HG03097 (cell line): ENCODE data around the gene FIP1L1.
"Not testable (repeated sequence)": the region's sequence is repeated elsewhere in the genome, so short reads cannot be mapped to it uniquely, and the experiment has no call there.

Source experiments
- ATAC-seq: cut with Tn5 transposase; IDR thresholded peaks from one replicate; pipeline ENCODE4 v1.9.1; 2021; ENCODE audit not compliant: unreplicated experiment, low FRiP score

FIP1L1 gene

DNA sequence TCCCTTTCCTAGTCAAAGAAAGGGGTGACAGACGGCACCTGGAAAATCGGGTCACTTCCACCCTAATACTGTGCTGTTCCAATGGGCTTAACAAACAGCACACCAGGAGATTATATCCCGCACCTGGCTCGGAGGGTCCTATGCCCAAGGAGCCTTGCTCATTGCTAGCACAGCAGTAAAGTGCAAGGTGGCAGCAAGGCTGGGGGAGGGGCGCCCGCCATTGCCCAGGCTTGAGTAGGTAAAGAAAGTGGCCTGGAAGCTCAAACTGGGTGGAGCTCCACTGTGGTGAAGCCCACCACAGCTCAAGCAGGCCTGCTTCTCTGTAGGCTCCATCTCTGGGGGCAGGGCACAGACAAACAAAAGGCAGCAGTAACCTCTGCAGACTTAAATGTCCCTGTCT lies 89.1 kb downstream of the FIP1L1 start:
- ATAC-seq = not testable (repeated sequence)

DNA sequence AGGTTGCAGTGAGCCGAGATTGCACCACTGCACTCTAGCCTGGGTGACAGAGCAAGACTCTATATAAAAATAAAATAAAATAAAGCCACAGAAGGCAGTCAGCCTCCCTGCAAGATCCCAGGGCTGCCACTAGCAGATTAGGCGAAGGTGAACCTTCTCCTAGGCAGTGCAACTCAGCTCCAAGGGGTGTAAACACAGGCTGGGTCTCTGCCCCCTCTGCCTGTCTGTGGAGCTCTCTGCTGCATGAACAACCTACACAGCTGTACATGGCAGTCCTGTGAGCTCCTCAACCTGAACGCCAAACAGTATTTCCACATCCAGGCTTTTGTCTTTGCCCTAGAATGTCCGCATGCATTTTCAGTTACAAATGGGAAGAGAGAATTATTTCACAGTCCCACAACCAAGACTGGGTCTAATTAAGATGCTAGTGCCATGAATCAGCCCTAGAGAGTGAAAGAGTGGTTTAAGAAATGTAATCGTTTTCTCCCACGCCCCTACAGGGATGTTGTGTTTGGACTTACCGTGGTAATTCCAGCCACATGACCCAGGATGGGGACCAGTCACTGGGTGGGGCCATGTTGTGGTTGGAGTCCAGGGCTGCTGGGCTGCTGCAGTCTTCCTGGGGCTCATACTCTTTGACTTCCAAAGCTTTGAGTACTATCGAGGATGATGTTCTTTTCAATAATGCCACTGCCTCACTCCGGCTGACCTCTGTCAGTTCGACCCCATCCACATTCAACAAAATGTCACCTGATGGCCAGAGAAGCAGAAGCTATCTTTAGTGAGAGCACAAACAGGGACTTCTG lies 99.0 kb downstream of the FIP1L1 start:
- no peak for ATAC-seq

DNA sequence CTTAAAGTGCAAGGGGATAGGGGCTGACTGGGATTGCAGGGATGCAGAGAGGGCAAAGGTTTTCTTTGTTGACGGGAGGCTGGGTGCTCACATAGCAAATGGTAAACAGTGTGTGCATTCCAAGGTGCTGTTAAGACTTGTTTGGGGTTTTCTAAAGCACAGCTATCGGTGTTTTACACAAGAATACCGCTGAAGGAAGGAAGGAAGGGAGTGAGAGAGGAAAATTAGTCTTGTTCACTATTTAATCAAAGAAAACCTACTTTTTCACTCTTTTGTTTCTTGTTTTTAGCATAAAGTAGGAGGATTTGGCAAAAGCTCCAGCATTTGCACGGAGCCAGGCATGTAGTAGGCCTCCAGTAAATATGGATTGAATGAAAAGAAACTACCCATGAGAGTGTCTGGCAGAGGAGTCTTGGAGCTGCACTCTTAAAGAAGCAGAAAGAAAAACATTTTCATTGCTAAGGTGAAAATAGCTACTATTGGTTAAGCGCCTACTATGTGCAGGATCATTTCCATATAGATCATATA lies 99.7 kb downstream of the FIP1L1 start:
- no peak for ATAC-seq

- no peak for ATAC-seq
Measured at GRCh38 chr4:53477636-53478035, 100.2 kb downstream of the FIP1L1 start.

DNA sequence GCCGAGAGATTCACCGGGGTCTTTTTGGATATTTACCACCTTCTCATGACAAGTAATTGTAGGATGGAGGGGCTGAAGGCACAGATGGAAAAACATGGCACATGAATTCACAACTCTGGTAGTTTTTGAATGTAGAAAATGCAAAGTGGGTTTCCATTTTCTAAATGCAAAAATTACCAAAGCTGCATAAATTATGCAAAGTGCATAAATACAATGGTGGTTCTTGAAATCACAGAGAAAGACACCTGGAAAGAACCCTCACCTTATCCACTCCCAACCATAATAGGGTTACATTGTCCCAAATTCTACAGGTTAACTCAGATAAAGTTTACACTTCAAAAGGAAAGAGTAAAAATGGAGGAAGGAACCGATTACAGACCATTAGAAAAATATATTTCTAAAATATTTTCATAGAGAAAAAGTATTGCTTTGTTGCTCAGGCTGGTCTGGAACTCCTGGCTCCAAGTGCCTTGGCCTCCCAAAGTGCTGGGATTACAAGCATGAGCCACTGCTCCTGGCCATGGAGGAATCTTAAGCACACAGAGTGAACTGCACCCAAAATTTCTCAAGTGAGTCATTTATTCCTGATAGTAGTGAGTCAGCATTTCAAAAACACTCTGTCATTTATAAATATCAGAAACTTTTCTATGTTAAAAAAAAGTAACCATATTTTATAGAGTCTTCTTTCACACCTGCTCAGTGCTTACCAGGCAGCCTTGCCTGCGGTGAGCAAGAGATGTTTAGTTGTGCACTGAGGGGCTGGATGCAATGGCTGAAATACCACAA lies 101.4 kb downstream of the FIP1L1 start:
- ATAC-seq = no peak

DNA sequence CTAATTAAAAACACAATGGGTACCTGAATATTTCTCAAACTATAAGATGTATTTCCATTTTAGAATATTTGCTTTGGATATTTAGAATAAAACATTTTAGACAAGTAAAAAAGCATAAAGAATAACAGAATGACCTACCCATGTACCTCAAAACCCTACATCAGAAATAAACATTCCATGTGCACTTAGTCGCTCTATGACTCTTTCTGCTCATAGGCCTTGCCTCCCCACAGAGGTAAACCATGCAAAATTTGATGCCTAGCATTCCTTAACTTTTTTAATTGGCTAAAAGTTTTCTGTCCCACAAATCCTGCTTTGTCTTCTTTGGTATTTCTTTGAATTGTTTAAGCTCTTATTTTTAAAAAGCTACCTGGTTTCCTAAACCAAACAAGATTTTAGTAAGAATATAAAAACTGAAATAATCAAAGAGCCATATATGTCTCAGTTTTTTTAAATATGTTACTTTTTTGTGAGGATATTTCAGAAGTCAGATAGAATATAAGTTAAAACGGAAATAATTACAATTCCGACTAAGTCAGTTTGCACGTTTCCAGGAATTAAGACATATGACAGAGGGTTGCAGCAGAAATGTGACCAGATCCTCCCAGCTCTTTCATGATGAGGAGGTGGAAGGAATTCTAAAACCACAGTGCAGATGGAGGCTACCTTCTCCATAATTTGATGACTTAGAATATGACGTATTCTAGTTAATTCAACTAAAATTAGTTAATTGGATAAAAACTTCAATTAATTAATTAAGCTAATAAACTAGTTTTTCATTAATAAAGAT lies 102.5 kb downstream of the FIP1L1 start:
- ATAC-seq = no peak

- ATAC-seq = no peak
Measured at GRCh38 chr4:53480909-53481308, 103.5 kb downstream of the FIP1L1 start.

GRCh38 chr4:53481586-53481985 lies 104.1 kb downstream of the FIP1L1 start:
- ATAC-seq = no peak

GRCh38 chr4:53483250-53483649 lies 105.8 kb downstream of the FIP1L1 start:
- no peak for ATAC-seq

DNA sequence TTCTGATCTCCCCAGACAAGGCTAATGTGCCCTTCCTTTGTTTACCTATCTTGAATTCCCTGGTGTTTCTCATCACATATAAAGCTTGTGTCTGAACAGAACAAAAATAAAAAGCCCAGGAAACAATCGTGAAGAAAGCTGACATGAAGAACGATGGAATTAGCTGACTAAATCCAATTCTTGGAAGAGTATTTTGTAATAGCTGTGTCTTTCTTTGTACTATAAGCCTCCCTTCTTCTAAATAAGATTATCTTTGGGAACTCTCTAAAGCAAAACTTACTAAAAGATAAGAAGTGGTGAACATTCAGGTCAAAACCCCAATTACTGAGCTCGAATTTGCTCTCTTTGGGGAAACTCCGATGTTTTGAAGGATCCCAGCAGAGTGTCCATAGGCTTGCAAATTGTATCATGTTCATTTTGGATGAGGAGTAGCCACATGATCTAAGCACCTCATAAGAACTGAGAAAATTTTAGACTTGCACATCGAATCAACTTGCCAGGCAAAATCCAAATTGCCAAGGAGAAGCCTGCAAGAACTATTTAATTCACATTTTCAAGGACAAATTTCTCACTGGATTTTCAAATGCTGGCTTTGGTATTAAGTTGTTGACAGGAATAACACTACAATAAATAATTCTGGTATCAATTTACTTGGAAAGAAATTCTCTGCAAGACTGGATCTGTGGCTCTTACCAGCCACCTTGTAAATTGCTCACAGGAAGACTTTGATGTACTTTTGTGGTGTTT lies 107.6 kb downstream of the FIP1L1 start:
- ATAC-seq = no peak

DNA sequence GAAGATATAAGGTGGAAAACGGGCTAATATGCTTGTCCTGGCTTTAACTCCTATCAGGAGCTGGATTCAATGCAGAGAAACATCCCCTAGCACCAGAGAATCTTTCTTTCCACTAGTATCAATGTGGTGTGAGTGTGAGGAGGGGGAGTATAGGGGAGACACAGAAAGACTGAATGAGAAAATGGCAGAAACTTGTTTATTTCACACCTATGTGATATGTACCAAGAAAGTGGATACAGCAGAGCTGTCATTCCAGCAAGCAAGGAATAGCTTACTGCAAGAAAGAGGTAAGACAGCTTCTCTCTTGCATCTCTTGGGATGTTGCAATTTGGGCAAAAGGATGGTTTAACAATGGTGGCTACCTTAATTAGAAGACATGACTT lies 108.2 kb downstream of the FIP1L1 start:
- no peak for ATAC-seq

DNA sequence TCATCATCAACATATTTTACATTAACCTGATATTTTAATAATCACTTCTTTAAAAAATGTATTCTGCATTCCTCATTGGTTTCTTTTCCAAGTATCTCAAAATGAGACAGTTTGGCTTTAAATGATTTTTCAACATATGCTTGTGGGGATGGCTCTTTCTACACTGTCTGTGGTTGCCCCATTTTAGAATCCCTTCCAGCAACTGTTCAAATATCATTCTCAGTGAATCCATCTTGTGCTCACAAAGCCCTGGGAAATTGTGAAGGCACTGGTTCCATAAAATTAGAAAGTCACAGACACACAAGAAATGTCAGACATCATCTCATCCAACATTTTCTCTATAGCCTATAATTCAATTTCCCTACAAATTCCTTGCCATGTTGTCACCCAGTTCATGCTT lies 110.3 kb downstream of the FIP1L1 start:
- no peak for ATAC-seq

DNA sequence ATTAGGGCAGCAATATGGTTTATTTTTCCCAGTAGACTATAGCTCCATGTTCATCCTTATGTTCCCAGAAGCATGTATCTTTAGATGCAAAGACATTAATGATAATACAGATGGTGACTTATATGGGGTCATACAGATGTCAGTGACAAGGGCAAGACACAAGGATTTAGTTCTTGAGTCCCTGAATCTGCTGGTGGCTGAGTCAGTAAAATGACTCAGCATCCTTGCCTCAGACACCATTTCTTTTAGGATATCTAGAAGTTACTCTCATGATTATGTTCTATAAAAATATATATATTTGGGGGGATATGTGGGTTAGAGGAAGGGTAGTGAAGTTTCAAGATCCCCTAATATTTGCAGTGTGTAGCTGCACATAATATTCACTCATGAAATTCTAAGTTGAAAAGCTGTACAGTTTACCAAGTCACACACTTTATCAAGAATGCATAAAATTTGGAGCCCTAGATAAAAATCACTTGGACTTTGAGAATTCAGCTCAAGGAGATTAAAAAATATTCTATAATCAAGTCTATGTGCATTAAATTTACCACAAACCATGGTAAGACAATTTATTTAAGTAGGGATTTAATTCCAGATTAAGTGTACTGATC lies 111.9 kb downstream of the FIP1L1 start:
- ATAC-seq = no peak

GRCh38 chr4:53490161-53490956 lies 112.9 kb downstream of the FIP1L1 start:
- ATAC-seq = no peak

- ATAC-seq = no peak
Measured at GRCh38 chr4:53490965-53491622, 113.7 kb downstream of the FIP1L1 start.

DNA sequence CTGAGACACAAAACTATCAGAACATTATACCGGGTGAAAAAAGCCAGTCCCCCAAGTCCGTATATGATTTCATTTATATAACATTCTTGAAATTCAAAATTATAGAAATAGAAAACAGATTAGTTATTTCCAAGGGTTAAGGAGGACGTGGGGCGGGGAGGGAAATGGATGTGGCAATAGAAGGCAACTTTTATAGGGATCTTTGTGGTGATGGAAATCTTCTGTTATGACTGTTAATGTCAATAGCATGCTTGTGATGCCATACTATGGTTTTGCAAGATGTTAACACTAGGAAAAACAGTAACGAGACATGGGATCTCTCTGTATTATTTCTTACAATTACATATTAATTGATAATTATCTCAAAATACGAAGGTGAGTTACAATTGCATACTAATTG lies 117.4 kb downstream of the FIP1L1 start:
- ATAC-seq = no peak

GRCh38 chr4:53497487-53498244 lies 120.2 kb downstream of the FIP1L1 start:
- no peak for ATAC-seq

DNA sequence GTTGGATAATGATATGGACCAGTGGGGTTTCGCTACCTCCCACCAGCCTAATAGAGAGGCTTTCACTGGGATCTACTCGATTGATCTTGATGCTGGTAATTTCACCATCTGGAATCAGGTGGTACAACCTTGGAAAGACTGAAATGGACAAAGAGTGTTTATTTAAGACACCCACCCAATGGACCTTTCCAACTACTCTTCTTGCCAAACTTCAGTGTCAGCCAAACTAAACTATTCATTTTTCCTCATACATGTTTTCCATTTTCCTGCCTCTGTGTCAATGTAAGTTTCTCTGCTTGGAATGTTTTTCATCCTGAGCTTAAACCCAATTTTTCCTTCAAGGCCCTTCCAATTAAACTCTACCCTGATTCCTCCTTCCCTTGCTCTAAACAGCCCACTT lies 121.3 kb downstream of the FIP1L1 start:
- no peak for ATAC-seq
